B cell (primary cell): Measurements from ENCODE around the gene CCNA2.

ENCODE experiments used
- CTCF ChIP-seq: fragments of 200-600 bp; IDR thresholded peaks from one replicate; pipeline ENCODE4 v1.8.0; 2022; ENCODE audit warnings: antibody characterized with exemption, mild to moderate bottlenecking
- EZH2 ChIP-seq: IDR thresholded peaks from 2 replicates; pipeline ENCODE4 v1.6.1; 2012; ENCODE audit warnings: borderline replicate concordance, low read depth, mild to moderate bottlenecking, moderate library complexity, low read length; ENCODE audit not compliant: insufficient read depth, poor library complexity, severe bottlenecking

- TF ChIP-seq CTCF (no peak), EZH2 (no peak)
Measured at GRCh38 chr4:121860121-121860520, 36.4 kb upstream of the CCNA2 start.
